ENCODE results near the gene PDE4A.

- TF ChIP-seq EP300 (IDR thresholded peaks at IDR 0.05; ENCODE audit: borderline replicate concordance in 1 of 2, control insufficient read depth in 1 of 2, low read depth in 2 of 2, low read length in 2 of 2) (no peak), CTCF (IDR thresholded peaks at IDR 0.05 in 2 of 3, conservative IDR thresholded peaks at IDR 0.05 in 1 of 3; ENCODE audit: control insufficient read depth in 2 of 3, extremely low read depth in 1 of 3, insufficient read depth in 1 of 3, low read depth in 3 of 3, low read length in 3 of 3) (no peak), ZSCAN29 (IDR thresholded peaks at IDR 0.05) (no peak), MLLT1 (IDR thresholded peaks at IDR 0.05) (no peak), EZH2 (IDR thresholded peaks at IDR 0.05; ENCODE audit: borderline replicate concordance, control insufficient read depth, low read depth, low read length) (no peak), YY1 (IDR thresholded peaks at IDR 0.05; ENCODE audit: low read depth, low read length) (no peak), SREBF1 (IDR thresholded peaks at IDR 0.05; ENCODE audit: low read length) (no peak), RELA (IDR thresholded peaks at IDR 0.05; ENCODE audit: borderline replicate concordance, partially characterized antibody) (no peak), POLR2A (IDR thresholded peaks at IDR 0.05; ENCODE audit: low read depth, low read length) (no peak), ELK1 (IDR thresholded peaks at IDR 0.05; ENCODE audit: low read depth, low read length) (no peak)
These were observed 24.9 kb upstream of the PDE4A start for GRCh38 chr19:10395436-10395835.

Measured in GM12878 (cell line).